DMS79 (cell line): Measurements from ENCODE around the gene DOK4.
"Not testable (repeated sequence)": the region's sequence is repeated elsewhere in the genome, so short reads cannot be mapped to it uniquely, and the experiment has no call there.

Source experiments
- DNase-seq: peaks from one replicate; lab custom pipeline; 2025; lab: John Stamatoyannopoulos, UW

Gene DOK4

GRCh38 chr16:57502048-57502775, 15.9 kb upstream of the DOK4 start:
- peak; percentile 35 for DNase-seq

GRCh38 chr16:57501492-57501891, 15.2 kb upstream of the DOK4 start:
- DNase-seq: no peak

- no peak for DNase-seq
Measured at GRCh38 chr16:57500578-57501111, 14.4 kb upstream of the DOK4 start.

- DNase-seq: not testable (repeated sequence)
Measured at GRCh38 chr16:57499941-57500340, 13.6 kb upstream of the DOK4 start.

GRCh38 chr16:57498031-57498430, 11.7 kb upstream of the DOK4 start:
- DNase-seq: no peak

GRCh38 chr16:57497121-57497520, 10.8 kb upstream of the DOK4 start:
- no peak for DNase-seq

GRCh38 chr16:57493767-57494166, 7.5 kb upstream of the DOK4 start:
- no peak for DNase-seq

- no peak for DNase-seq
Measured at GRCh38 chr16:57489229-57489628, 2.9 kb upstream of the DOK4 start.

- no peak for DNase-seq
Measured at GRCh38 chr16:57486858-57487834, 853 bp upstream of the DOK4 start.

- DNase-seq: no peak
Measured at GRCh38 chr16:57485091-57485915, 990 bp downstream of the DOK4 start.

GRCh38 chr16:57484515-57485005, 1.7 kb downstream of the DOK4 start:
- no peak for DNase-seq

GRCh38 chr16:57483725-57484514, 2.4 kb downstream of the DOK4 start:
- DNase-seq: no peak

- no peak for DNase-seq
Measured at GRCh38 chr16:57482845-57483545, 3.3 kb downstream of the DOK4 start.

GRCh38 chr16:57481421-57481820, 4.9 kb downstream of the DOK4 start:
- no peak for DNase-seq

GRCh38 chr16:57480754-57481230, 5.5 kb downstream of the DOK4 start:
- DNase-seq: no peak

- DNase-seq: no peak
Measured at GRCh38 chr16:57479976-57480753, 6.1 kb downstream of the DOK4 start.

GRCh38 chr16:57479205-57479975, 6.9 kb downstream of the DOK4 start:
- DNase-seq: peak; percentile 5

- DNase-seq: no peak
Measured at GRCh38 chr16:57478396-57479204, 7.7 kb downstream of the DOK4 start.
